GM21367 (cell line): ENCODE results near the gene PPP5C.
"Not testable (repeated sequence)": the region's sequence is repeated elsewhere in the genome, so short reads cannot be mapped to it uniquely, and the experiment has no call there.

ENCODE experiments used
- ATAC-seq: cut with Tn5 transposase; IDR thresholded peaks from one replicate; pipeline ENCODE4 v1.9.1; 2021; ENCODE audit not compliant: unreplicated experiment

PPP5C gene

DNA sequence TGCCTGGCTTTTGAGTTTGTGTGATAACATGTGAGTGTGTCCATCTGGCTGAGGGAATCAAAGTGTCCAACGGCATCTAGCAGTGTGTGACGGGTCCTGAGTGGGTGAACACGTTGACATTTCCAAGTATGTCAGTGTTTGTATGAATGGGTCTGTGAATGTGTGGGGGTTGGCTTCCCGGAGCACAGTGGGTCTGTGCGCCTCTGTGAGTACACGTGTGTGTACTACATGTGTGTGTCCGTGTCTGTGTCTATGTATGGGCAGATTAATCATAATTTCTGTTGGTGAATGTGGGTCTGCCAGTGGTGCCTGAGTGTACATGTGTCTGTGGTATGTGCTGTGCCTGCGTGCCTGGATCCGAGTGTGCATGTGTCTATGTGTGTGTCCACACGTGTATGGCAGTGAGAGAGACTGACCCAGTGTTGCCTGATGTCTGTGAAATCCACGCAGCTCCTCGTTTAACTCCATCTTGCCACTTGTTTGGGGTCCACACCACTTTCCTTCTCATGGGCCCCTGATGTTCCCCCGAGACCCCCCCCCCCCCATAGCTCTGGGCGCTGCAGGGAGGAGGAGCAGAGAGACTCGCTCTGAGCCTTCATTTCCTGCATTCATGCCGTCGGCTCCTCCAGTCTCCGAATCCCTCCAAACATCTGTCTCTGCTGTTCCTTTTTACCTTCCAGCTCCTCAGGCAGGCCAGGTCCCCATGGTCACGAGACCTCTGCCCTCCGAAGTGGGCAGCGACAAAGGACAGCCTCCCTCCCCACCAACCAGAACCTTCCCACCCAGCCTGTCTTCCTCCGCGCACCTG lies 61.2 kb downstream of the PPP5C start:
- ATAC-seq: no peak

DNA sequence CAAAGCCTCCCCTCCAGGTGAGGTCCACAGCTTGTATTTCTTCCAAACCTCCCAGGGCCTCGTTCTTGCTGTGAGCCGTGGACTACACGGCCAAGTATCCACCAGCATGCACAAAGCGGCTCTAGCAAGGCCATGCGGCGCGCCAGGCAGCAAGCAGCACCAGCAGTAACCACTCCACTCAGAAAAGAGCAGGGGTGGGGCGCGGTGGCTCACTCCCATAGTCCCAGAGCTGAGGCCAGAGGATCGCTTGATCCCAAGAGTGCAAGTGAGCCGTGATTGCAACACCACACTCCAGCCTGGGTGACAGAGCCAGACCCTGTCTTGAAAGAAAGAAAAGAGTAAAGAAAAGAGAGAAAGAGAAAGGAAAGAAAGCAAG lies 61.8 kb downstream of the PPP5C start:
- ATAC-seq: no peak

DNA sequence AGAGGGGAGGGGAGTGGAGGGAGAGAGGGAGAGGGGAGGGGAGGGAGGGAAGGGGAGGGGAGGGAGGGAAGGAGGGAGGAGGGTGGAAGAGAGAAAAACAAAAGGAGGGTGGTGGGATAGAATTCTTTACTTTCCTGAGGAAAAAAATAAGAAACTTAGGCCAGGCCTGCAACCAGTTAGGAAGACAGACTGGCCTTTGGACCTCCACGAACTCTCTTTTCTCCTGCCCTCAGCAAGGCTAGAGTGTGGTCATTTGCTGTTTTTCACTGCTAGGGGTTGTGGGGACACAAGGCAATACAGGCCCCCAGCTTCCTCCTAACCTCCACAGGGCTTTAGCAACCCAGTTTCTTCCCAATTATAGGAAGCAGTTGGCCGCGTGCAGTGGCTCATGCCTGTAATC lies 62.3 kb downstream of the PPP5C start:
- ATAC-seq: no peak

DNA sequence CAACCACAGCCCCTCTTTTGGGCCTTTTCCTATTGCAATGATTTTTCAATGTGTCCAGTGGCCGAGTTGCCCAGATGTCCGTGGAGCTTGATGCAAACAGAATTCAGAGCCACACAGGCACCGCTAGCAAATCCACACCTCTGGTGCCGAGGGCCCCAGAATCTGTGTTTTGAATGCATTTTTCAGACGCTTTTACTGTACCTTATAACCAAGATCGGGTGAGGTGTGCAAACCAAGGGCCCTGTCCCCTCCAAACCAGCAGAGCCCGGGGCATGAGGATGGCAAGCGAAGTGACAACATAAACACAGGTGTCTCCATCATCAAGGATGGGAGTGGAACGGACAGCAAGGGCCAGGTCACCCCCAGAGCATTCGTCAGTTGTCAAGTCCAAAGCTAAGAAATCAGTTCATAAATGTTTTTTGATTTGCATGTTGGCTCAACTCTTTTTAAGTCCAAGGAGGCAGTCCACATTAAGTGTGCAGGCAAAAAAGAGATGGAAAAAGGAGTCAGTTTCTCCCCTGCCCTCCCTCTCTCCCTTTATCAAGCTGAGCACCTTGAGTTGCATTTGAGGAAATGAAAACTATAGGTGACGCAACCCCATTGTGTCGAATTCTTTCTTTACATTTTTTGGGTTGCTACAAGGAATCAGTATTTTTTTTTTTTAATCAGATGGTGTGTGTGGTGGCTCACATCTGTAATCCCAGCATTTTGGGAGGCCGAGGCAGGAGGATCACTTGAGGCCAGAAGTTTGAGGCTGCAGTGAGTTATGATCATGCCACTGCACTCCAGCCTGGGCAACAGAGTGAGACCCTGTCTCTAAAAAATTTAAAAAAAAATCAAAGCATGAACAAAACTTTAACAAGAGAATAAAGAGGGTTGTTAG lies 63.6 kb downstream of the PPP5C start:
- no peak for ATAC-seq

DNA sequence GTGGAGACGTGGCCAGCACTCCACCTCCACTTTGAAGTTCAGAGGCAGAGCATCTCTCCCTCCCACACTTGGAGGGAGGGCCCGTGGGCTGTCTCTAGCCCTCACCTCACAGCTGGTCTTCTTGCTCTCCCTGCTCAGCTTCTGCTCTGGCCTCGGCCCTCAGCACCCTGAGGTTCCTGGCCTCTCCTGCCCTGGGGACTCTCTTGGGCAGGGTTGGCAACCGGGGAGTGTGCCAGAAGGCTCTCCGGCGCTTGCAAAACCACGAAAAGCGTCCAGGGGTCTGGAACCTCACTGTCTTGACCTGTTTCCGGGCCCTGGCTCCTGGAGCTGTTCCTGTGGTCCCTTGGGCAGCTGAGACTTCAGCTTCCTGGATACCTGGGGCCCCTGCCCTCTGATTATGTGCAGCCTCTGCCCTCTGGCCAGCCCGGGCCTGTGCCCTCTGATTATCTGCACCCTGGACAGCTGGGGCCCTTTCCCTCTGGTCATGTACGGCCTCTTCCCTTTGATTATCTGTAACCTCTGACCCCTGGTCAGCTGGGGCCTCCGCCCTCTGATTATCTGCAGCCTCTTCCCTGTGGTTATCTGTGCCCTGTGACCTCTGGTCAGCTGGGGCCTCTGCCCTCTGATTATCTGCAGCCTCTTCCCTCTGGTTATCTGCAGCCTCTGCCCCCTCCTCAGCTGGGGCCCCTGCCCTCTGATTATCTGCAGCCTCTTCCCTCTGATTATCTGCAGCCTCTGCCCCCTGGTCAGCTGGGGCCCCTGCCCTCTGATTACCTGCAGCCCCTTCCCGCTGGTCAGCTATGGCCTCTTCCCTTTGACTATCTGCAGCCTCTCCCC lies 64.4 kb downstream of the PPP5C start:
- ATAC-seq: no peak

- no peak for ATAC-seq
Measured at GRCh38 chr19:46411925-46412649, 65.2 kb downstream of the PPP5C start.

- no peak for ATAC-seq
Measured at GRCh38 chr19:46412650-46413261, 65.9 kb downstream of the PPP5C start.

- ATAC-seq: no peak
Measured at GRCh38 chr19:46413262-46414031, 66.6 kb downstream of the PPP5C start, which contains the start of gene CCDC8. Gene CCDC8, minus strand, starts transcription at chr19:46413564. Its CDS starts 754 bp downstream, at chr19:46412810.

- ATAC-seq: not testable (repeated sequence)
Measured at GRCh38 chr19:46414899-46415298, 68.0 kb downstream of the PPP5C start.

GRCh38 chr19:46415804-46416709 lies 69.2 kb downstream of the PPP5C start:
- ATAC-seq: not testable (repeated sequence)

DNA sequence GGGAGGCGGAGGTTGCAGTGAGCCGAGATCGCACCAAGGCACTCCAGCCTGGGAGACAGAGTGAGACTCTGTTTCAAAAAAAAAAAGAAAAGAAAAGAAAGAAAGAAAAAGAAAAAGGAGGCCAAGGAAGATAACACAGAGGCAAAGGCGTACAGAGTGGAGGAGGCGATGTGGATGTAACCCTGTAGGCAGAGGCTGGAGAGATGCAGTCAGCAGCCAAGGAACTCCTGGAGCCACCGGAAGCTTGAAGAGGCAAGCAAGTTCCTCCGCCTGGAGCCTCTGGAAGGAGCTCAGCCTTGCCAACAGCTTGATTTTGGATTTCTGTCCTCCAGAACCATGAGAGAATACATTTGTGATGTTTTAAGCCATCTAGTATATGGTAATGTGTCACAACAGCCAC lies 73.2 kb downstream of the PPP5C start:
- ATAC-seq: no peak

DNA sequence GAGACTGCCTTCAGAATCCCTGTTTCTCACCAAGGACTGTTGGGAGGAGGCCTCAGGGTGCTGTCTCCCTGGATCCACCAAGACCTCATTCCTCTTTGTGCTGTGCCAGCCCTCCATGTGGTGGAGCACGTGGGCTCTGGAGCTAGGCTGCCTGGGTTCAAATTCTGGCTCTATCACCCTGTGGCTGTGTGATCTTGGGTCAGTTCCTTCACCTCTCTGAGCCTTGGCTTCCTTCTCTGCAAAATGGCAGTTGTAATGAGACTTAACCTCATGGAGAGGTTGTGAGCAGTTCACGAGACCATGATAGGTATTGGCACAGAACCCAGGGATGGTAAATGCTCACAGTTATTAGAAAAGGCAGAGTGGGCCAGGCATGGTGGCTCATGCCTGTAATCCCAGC lies 75.5 kb downstream of the PPP5C start:
- no peak for ATAC-seq

DNA sequence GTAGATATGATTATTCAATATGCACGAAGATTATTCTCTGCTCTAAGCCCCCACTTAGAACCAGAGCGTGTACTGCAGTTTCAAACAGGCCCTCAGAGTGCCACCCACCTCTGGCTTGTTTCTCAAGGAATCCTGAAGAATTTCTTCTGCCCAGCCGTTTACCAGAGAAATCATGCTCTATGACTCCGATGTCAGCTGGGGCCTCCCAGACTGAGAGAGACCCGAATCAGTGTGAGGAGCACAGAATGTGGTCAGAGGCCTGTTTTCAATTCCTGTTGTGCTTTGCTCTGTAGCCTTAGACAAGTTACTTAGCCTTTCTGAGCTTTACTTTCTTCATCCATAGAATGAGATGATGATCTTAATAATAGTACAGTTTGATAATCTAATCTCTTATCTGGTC lies 76.3 kb downstream of the PPP5C start:
- no peak for ATAC-seq

- ATAC-seq: no peak
Measured at GRCh38 chr19:46426035-46426505, 79.2 kb downstream of the PPP5C start.

DNA sequence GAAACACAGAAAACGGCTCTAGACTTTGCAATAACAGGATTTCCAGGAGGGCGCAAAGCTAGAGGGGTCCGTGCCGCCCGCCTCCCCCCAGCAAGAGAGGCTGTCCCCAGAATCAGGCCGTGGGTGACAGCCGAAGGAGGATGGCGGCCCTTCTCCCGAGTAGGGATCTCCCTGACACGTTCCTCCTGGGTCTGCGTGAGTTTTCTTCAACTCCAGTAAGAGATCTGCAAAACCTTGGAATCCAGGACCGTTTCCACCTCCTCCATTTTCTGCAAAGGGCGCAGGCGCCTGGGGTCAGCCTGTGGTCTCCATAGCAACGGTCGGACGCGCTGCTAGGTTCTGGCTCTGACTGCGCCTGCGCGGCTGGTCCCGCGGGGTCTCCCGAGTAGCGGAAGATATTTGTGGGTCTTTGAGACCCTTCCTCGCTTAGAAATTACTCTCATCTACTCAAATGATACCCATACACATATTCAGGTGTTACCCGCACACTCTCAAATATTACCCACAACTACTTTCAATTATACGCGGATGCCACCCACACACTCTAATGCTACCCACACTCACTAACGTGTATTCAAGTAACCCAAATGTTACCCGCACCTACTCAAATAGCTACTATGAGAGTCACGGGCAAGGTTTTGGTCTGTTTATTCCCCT lies 79.7 kb downstream of the PPP5C start:
- ATAC-seq: no peak

DNA sequence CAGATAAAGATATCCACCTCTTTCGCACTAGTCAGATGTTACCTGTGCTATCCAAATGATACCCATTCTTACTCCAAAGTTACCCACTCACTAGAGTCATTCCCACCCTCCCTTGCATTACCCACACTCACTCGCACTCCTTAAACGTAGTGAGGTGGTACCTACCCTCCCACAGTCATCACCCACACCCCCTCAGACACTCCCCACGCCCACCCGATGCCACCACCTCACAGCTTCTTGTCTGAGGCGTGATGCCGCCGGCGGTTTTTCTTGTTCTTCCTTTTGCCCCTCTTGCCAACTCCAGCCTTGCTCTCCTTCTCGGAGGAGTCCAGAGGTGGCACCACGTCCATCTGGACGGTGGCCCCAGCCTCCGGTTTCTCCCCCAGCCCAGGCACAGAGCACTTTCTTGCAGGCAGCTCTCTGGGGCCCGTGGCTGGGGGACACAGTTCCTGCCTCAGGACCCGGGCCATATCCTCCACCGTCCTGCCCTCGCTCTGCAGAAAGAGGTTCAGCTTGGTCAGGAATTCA lies 80.7 kb downstream of the PPP5C start:
- ATAC-seq: no peak
